HG02943 (cell line): ENCODE measurements around the gene GALNT18.

ENCODE experiments used
- ATAC-seq: cut with Tn5 transposase; IDR thresholded peaks from one replicate; pipeline ENCODE4 v1.9.1; 2021; ENCODE audit warnings: mild to moderate bottlenecking, low read depth, moderate library complexity; ENCODE audit not compliant: unreplicated experiment

The GALNT18 gene

GRCh38 chr11:11621573-11622339 lies at the start of gene GALNT18:
TSS of gene GALNT18 (minus strand) at chr11:11622005.
- ATAC-seq: peak; percentile 85

DNA sequence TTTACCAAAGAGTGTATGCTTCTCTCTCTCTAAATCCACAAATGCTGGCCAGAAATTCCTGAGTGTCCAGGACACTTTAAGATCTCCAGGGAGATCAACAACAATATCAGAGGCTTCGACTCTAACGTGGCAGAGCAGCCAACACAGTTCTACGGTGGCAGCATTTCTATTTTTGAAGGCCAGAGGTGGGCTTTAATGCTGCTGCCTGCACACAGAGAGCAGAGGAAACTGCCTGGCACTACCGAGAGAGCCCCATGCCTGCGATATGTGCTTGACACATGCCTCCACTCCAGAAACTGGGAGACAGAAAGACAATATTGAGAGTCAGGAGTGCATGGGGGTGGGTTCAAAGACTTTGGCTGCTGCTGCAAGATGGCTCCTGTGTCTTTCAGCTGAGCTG lies 48.8 kb upstream of the GALNT18 start:
- no peak for ATAC-seq

DNA sequence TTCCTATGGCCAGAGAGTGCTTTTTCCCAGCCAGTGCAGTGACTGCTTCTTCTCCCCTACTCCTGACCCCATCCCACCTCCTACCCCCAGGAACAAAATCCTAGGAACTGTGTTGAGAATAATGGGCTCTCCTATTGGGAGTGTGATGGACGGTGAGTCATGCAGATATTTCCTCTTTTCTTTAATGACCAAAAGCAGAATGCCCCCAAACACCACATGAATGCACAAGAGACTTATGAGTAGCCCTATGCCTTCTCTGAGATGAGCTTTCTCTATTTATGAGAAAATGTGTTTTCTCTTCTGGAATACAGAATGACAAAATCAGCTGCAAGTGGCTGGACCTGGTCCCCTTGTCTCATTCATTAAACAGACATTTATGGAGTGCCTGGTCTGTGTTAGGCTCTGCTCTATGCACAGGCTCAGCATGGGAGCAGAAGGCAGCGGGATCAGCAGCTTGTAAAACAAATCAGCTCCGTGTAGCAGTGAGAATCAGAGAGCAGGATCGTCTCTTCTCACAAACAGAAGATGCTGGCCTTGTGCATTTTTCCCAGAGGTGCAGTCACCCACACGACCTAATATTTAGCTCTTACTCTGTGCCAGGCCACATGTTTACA lies 47.5 kb upstream of the GALNT18 start:
- ATAC-seq: no peak

GRCh38 chr11:11668781-11669180 lies 47.0 kb upstream of the GALNT18 start:
- ATAC-seq: no peak

DNA sequence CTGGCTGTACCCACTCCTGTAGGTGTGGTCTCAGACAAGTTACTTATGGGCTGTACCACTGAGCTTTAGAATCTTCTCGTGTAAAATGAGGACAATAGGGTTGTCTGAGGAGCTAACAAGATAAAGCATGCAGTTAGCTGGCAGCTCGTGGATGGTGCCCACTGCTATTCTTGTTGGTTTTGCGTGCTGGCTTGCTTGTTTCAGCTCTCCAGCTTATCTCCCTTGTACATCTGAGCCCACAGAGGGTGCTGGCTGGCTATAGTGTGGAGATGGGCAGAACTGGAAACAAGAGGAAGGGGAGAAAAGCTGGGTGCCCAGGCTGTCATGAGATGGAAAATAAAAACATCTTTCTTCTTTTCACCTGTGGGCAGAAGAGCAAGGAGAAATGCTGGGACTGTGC lies 46.5 kb upstream of the GALNT18 start:
- ATAC-seq: no peak

DNA sequence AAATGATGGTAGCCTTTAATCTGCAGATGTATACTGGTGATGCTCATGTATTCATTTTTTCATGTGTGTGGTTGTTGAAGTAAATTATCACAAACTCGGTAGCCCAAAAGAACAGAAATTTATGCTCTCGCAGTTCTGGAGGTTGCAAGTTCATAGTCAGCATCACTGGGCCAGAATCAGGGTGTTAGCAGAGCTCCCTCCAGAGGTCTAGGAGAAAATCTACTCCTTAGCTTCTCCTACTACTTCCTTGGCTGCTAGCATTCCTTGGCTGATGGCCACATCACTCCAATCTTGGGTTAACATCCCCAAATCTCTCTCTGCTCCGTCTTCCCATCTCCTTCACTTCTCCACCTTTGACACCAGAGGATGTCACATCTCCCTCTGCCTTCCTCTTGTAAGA lies 45.3 kb upstream of the GALNT18 start:
- ATAC-seq: no peak

- no peak for ATAC-seq
These were observed 43.6 kb upstream of the GALNT18 start for GRCh38 chr11:11665407-11665806.

GRCh38 chr11:11663907-11664306 lies 42.1 kb upstream of the GALNT18 start:
- no peak for ATAC-seq

DNA sequence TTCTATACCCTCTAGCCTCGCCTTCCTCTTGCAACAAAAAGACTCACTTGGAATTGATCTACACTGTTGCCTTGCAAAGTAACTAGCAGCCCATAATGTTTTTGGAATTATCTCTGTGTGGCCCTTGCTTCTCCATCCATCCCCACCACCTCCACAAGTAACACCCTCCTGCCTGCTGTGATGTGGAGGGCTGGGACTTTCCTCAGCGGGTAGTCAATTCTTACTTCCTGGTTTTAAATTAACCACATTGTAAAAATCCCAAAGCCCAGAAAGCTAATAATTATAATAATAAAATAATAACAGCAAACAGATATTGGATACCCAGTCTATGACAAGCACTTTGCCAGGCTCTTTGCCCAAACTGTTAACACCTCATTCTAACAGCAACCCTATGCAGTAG lies 40.8 kb upstream of the GALNT18 start:
- ATAC-seq: no peak

GRCh38 chr11:11661326-11662040 lies 39.7 kb upstream of the GALNT18 start:
- ATAC-seq: no peak

- ATAC-seq: no peak
These were observed 38.5 kb upstream of the GALNT18 start for GRCh38 chr11:11660363-11660740.

DNA sequence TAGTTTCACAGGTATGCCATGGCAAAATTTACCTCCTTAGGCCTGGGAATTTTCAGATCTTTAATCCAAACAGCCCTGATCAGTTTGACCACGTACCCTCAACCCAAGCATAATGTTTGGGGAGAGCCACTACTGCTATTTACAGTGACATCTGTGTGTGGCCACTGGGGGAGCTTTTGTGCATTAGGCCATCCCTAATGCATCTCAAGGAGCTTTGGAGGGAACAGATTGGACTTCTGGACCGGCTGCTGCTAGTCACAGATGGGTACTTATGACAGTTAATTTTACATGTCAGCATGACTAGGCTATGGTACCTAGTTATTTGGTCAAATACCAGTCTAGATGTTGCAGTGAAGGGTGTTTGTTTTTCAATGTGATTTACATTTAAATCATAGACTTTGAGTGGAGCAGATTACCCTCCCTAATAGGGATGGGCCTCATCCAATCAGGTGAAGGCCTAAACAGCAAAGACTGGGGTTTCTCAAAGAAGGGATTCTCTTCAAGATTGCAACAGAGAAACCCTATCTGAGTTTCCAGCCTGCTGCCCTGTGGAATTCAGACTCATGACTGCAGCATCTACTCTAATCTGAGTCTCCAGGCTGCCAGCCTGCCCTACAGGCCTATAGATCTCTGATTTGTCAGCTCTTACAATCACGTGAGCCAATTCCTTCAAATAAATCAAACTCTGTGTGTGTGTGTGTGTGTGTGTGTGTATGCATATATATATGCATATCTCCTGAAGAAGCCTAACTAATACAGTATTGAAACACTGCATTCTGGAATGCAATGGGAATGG lies 38.0 kb upstream of the GALNT18 start:
- no peak for ATAC-seq

- ATAC-seq: no peak
These were observed 35.6 kb upstream of the GALNT18 start for GRCh38 chr11:11657218-11657955.

DNA sequence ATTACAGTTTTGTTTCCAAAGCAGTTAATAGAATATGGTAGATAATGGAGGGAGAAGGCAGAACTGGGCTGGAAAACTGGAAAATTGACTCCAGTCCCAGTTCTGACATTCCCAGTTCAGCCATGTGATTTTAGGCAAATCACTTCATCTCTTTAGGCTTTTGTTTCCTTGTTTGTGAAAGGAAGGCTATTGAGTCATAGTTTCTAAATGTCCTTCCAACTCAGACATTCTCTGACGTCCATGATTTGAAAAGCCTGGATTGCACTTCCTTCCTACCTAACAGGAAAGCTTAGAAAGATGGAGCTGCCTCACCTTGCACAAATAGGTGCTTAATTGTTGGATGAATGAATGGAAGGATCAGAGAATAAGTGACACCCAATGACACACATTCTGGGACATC lies 19.8 kb upstream of the GALNT18 start:
- ATAC-seq: no peak

DNA sequence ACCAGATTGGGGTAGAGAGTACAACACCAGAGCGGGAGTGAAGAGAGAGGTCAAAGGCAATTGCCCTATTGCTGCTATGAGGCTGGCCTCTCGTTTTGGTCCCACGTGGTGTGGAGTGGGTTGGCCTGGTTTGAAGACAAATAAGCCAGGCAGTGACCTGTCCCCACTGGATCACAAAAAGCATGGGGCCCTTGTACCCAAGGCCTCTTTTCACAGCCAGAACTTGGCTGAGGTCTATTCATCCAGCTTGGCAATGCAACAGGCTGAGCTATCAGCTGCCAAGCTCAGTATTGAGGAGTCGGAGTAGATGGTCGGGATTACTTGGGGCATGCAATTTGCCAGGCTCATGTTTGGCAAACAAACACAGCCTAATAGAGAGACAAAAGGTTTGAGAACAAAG lies 19.2 kb upstream of the GALNT18 start:
- ATAC-seq: no peak

DNA sequence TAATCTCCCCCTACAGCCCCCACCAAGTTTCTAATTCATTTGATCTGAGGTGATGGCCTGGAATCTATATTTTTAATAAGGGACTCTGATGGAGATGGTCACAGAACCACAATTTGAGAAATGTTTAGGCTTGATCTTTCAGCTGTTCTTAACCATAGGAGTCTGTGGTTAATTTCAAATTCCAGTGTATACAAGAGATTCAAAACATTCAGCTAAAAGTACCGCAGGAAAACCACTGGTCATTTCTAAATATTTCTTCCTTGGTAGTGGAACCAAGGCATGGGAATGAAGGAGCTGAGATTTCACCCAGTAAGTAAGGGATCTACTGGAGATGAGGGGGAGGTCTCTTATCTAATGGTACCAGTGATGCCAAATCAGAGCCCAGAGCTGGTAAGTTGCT lies 18.3 kb upstream of the GALNT18 start:
- no peak for ATAC-seq

DNA sequence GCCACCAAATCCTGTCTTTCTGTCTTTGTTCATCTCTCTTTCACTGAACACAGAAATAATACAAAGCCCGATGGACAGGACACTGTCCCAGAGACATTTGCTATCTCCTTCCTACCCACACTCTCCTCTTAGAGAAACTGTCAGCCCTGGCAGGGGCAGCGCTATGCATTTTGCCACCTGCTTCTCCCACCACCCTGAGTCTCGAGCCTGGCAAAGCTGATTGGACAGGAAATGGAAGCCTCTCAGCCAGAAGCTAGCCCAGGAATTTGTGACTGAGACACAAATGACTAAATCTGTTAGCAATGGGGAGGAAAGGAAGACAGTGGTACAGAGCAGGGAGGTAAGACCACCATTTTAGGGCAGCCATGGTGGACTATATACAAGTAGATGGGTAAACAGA lies 14.9 kb upstream of the GALNT18 start:
- no peak for ATAC-seq

- no peak for ATAC-seq
These were observed 13.6 kb upstream of the GALNT18 start for GRCh38 chr11:11635443-11635842.

DNA sequence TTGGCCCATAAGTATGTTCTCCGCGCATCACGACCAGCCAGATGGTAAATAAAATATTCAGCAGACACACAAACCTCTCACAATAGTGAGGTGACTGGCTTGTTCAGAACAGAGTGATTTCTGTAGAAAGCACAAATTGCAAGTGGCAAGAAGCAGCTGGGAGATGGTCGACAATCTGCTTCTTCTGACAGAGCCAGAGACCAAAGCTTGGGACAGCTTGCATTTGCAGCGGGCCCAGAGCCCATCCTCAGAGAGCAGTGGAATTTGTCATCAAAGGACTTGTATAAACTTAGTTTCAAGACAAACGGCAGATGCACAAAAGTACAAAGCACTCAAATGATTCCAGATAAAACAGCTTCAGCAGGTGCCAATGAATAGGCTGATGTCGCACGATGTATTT lies 7.6 kb upstream of the GALNT18 start:
- ATAC-seq: no peak

GRCh38 chr11:11628651-11629050 lies 6.8 kb upstream of the GALNT18 start:
- no peak for ATAC-seq
